ENCODE measurements around the gene NFATC2. TPM values are rescaled to one million over a fixed set of nuclear protein-coding genes. Genes with fewer than 3 reads are reported as not detected.

Gene NFATC2
- total and polyA plus RNA-seq, 8 donors, result 5.3 to 12.3 (median 8.5) TPM

DNA sequence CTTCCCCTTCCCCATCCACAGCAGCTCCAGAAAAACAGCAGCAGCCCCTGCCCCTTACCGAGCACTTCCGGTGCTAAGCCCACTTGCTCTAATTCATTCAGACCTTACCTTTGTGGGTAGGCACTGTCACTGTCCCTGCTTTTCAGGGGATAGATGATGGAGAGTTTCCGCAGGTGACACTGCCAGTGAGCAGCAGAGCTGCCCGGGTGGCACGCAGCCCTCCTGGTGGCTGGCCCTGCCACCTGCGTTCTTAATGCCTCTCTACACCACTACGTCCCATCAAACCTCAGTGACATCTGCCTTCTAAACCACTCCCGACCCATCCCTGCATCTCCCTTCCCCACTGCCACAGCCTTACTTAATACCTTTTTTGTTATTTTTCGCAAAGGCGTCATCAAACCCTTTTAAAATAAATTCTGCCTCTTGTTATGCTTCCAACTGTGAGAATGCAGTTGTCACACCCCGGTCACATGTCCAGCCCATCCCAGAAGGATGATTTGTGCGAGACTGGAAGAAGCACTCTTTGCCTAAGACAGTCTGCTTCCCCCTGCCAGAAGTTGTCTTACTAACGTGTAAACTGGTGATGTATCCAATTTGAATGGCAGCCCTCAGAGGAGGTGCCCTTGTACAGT is 89.7 kb downstream of the NFATC2 start:
- Histone ChIP-seq H3K36me3 (no peaks in the 10 kb centered on the region), H3K9me3 (no peaks in the 10 kb centered on the region), H3K4me1 (peaks cover 6 to 14% of the 10 kb centered on the region in 2 donors), H3K27ac (no peak overlapping the region), H3K4me3 (no peak overlapping the region), H3K27me3 (no peaks in the 10 kb centered on the region)
- no peak for TF ChIP-seq CTCF (IDR thresholded peaks at IDR 0.05)
- no peak for DNase-seq
- no peak for ATAC-seq
- intact Hi-C loops (cut with DNase I), result no loop called here

DNA sequence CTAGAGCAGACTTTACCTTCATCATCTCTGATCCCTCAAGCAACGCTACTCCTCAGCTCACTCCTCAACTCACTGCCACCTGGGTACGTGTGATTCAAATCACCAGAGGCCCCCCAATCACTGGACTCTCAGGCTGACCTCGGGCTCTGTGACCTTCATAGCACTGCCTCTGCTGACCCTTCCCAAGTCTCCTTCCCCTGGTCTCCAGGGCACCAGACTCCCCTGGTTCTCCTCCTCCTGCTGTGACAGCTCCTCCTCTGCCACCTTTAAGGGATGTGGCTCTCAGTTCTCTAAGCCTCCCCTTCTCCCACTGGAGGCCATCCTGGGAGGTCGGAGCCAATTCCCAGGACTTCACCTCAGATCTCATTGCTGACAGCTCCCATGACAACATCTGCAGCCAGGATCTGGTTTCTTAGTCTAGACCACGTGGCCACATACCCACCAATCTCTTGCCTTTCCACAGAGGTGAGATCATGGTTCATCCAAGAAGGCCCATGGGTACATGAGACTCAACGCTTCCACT is 90.4 kb downstream of the NFATC2 start:
- intact Hi-C loops (cut with DNase I), result no loop called here
- DNase-seq, result no peak
- Histone ChIP-seq H3K9me3 (no peaks in the 10 kb centered on the region), H3K27ac (no peak overlapping the region), H3K36me3 (no peaks in the 10 kb centered on the region), H3K27me3 (no peaks in the 10 kb centered on the region), H3K4me3 (no peak overlapping the region), H3K4me1 (peaks cover 10 to 12% of the 10 kb centered on the region in 2 donors)
- TF ChIP-seq CTCF (IDR thresholded peaks at IDR 0.05), result no peak
- ATAC-seq, result no peak

DNA sequence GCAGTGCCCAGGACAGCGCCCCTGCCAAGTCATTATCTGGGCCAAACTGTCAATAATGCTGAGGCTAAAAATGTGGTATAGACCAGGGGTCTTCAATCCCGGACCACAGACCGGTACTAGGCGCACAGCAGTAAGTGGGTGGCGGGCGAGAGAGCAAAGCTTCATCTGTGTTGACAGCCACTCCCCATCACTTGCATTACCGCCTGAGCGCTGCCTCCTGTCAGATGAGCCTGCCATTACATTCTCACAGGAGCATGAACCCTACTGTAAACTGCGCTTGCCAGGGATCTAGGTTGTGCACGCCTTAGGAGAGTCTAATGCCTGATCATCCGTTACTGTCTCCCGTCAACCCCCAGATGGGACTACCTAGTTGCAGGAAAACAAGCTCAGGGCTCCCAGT is 91.0 kb downstream of the NFATC2 start:
- Histone ChIP-seq H3K27ac (no peak overlapping the region), H3K4me3 (no peak overlapping the region), H3K4me1 (peaks cover 5 to 9% of the 10 kb centered on the region in 2 donors), H3K9me3 (no peaks in the 10 kb centered on the region), H3K36me3 (no peaks in the 10 kb centered on the region), H3K27me3 (no peaks in the 10 kb centered on the region)
- DNase-seq (no peak), ATAC-seq (no peak)
- no peak for TF ChIP-seq CTCF (IDR thresholded peaks at IDR 0.05)
- intact Hi-C loops (cut with DNase I), result no loop called here

GRCh38 chr20:51450984-51451383 is 91.5 kb downstream of the NFATC2 start:
- no peak for TF ChIP-seq CTCF (IDR thresholded peaks at IDR 0.05)
- Histone ChIP-seq H3K4me3 (no peak overlapping the region), H3K27ac (no peak overlapping the region), H3K9me3 (no peaks in the 10 kb centered on the region), H3K36me3 (no peaks in the 10 kb centered on the region), H3K27me3 (no peaks in the 10 kb centered on the region), H3K4me1 (peaks cover 4 to 9% of the 10 kb centered on the region in 2 donors)
- DNase-seq, result no peak
- no peak for ATAC-seq
- intact Hi-C loops (cut with DNase I), result no loop called here

- Histone ChIP-seq H3K27ac (no peak overlapping the region), H3K4me1 (peaks cover 6 to 9% of the 10 kb centered on the region in 2 donors), H3K9me3 (no peaks in the 10 kb centered on the region), H3K27me3 (no peaks in the 10 kb centered on the region), H3K4me3 (no peak overlapping the region), H3K36me3 (no peaks in the 10 kb centered on the region)
- intact Hi-C loops (cut with DNase I), result no loop called here
- no peak for TF ChIP-seq CTCF (IDR thresholded peaks at IDR 0.05)
- DNase-seq (no peak), ATAC-seq (no peak)
Observed at GRCh38 chr20:51450221-51450712, 92.3 kb downstream of the NFATC2 start.

Data from left lung (tissue), 10 donors.